K562 (cell line): ENCODE data around the gene DHX29. TPM values are rescaled to one million over a fixed set of nuclear protein-coding genes. Genes with fewer than 3 reads are reported as not detected.

ENCODE experiments used
- ATF1 ChIP-seq, 2 experiments: fragments of 450-650 bp in 1 of 2; IDR thresholded peaks; 2 replicates each; pipeline ENCODE4 v1.6.1; 2016; ENCODE audit warnings: missing compliant biosample characterization in 1 of 2, missing genetic modification characterization in 1 of 2
- CSDE1 ChIP-seq, 2 experiments: fragments of 450-650 bp; IDR thresholded peaks; 2 replicates each; pipeline ENCODE4 v1.6.1; 2016; ENCODE audit warnings: mild to moderate bottlenecking in 1 of 2
- DIDO1 ChIP-seq: fragments of 450-650 bp; IDR thresholded peaks from 2 replicates; pipeline ENCODE4 v1.6.1; 2016; ENCODE audit warnings: low read depth, missing biosample characterization, missing genetic modification characterization
- GATA2 ChIP-seq: sonication (generic); formaldehyde crosslinking; IDR thresholded peaks from 2 replicates; pipeline ENCODE4 v1.4.0; 2020; ENCODE audit warnings: mild to moderate bottlenecking, missing genetic modification reagents
- GTF2E2 ChIP-seq: fragments of 200-800 bp; sonication (Bioruptor generic); IDR thresholded peaks from 2 replicates; pipeline ENCODE4 v1.6.1; 2016; ENCODE audit warnings: missing genetic modification characterization, missing compliant biosample characterization
- HSF4 ChIP-seq: fragments of 250-450 bp; sonication (Bioruptor Pico); IDR thresholded peaks from 2 replicates; pipeline ENCODE4 v2.1.2; 2022; ENCODE audit warnings: mild to moderate bottlenecking, moderate library complexity, borderline replicate concordance
- IFI16 ChIP-seq: fragments of 250-450 bp; sonication (Bioruptor Pico); IDR thresholded peaks from 2 replicates; pipeline ENCODE4 v2.1.2; 2022; ENCODE audit warnings: mild to moderate bottlenecking, inconsistent platforms
- MLLT1 ChIP-seq, 2 experiments: fragments of 450-650 bp; IDR thresholded peaks; 2 replicates each; pipeline ENCODE4 v1.6.1; 2016
- RCOR1 ChIP-seq, 2 experiments: IDR thresholded peaks; 2 replicates each; pipeline ENCODE4 v1.6.1; 2012; ENCODE audit warnings: low read depth in 2 of 2, low read length in 2 of 2, borderline replicate concordance in 1 of 2, improper control_type of control experiment in 1 of 2
- TEAD2 ChIP-seq: fragments of 450-650 bp; IDR thresholded peaks from 2 replicates; pipeline ENCODE4 v1.6.1; 2016; ENCODE audit warnings: missing genetic modification characterization, control low read depth, missing compliant biosample characterization
- ZBTB40 ChIP-seq, 2 experiments: fragments of 450-650 bp in 1 of 2; sonication (generic) in 1 of 2; formaldehyde crosslinking in 1 of 2; IDR thresholded peaks; 2 replicates each; pipeline versions ENCODE4 v1.7.1 to v1.9.0; 2016 to 2022; ENCODE audit warnings: inconsistent platforms in 1 of 2, mild to moderate bottlenecking in 1 of 2, missing genetic modification reagents in 1 of 2
- ZFP30 ChIP-seq: fragments of 250-450 bp; sonication (Bioruptor Pico); IDR thresholded peaks from 2 replicates; pipeline ENCODE4 v1.8.0; 2022; ENCODE audit warnings: moderate library complexity, mild to moderate bottlenecking, inconsistent platforms, borderline replicate concordance
- ZNF12 ChIP-seq: sonication (generic); formaldehyde crosslinking; IDR thresholded peaks from 2 replicates; pipeline ENCODE4 v1.4.0; 2020; ENCODE audit warnings: mild to moderate bottlenecking, missing genetic modification reagents
- polyA plus RNA-seq, 8 experiments: library from polyadenylated mRNA; depleted of rRNA in 4 of 8; stranded (reverse) in 5 of 8; unstranded in 3 of 8; fragments of >200 nt; fragmentation: Nextera tagmentation in 2 of 8; fragmentation: Illumina TruSeq in 1 of 8; extraction: Ambion mirVana in 2 of 8; extraction: Trizol in 1 of 8; gene quantifications; 2 replicates each; pipeline versions ENCODE4 v1.2.1 to v1.2.3, GENCODE V29; 2011 to 2014; ENCODE audit warnings: inconsistent platforms in 1 of 8, missing spikeins in 1 of 8
- total RNA-seq, 7 experiments: library from RNA; depleted of rRNA in 6 of 7; stranded (reverse); fragments of >200 nt in 6 of 7; fragmentation: Illumina TruSeq in 2 of 7; extraction: Trizol in 2 of 7; gene quantifications; 2 replicates each; pipeline versions ENCODE4 v1.2.1 to v1.2.3, GENCODE V29; 2011 to 2021; ENCODE audit warnings: low replicate concordance in 1 of 7
- TF ChIP-seq, protein P1 (sequence below): IDR thresholded peaks from 2 replicates; pipeline ENCODE4 v1.6.1; 2011; ENCODE audit not compliant: insufficient read length; ENCODE audit errors: extremely low read depth

Gene DHX29
- total and polyA plus RNA-seq, 9 of the 15 experiments (the other 6 are each of a cell fraction or from before 2014, with no cell fraction given), result 7.5 to 42.1 (median 25.0) TPM

DNA sequence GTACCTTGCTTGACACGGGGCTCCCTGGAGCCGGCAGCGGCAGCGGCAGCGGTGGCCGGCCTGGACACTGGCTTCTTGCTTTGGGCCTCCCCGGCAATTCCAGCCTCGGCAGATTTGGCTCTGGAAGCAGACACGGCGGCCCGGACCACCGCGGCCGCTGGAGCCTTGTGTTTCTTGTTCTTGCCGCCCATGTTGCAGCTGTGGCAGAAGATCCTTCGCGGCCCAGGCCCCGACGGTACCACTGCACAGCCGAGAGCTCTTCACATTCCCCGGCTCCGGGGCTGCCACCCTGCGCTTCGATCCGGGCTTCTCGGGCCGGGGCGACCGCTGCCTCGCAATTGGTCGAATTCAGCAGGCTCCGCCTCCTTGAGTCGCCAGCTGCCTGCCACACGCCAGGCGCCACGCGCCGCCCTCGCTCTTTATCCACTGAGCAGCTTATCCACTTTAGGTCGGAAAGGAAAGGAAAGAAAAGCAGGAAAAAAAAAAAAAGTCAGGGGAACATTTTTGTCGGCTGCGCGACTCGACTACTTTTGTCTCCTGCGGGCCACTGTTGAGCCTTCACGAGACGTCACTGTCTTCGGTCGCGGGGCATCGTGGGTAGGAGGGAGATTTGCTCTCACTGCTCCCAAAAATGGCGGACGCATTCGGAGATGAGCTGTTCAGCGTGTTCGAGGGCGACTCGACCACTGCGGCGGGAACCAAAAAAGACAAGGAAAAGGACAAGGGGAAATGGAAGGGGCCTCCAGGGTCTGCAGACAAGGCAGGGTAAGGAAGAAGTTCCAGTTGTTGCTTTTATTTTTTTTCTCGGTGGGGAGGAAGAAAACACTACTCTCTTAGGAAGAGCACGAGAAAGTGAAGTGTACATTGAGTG is at the start of gene DHX29, which contains the start of gene MTREX (continued):
- TF ChIP-seq MLLT1 (IDR thresholded peaks at IDR 0.05) (peak in 1 of 2 experiments; percentile 72; a peak in 1 of 4 replicates), ZNF12 (CRISPR knock-in tag) (0 out of 2 replicates have a peak, but pooled peaks have one; percentile 17), GTF2E2 (tag) (peak; percentile 95), HSF4 (CRISPR knock-in tag) (no peak), GATA2 (no peak), CSDE1 (IDR thresholded peaks at IDR 0.05) (0 out of 4 replicates have a peak, but pooled peaks of 1 of the 2 experiments have one; percentile 47), IFI16 (CRISPR knock-in tag) (no peak), TEAD2 (tag) (no peak), ZBTB40 (IDR thresholded peaks at IDR 0.05) (peak; percentile 63), ZBTB40 (CRISPR knock-in tag; IDR thresholded peaks at IDR 0.05) (no peak), DIDO1 (tag) (0 out of 2 replicates have a peak, but pooled peaks have one; percentile 66), RCOR1 (IDR thresholded peaks at IDR 0.05; ENCODE audit: borderline replicate concordance in 1 of 2, low read depth in 2 of 2, low read length in 2 of 2) (peak in 1 of 2 experiments; percentile 13; a peak in 1 of 4 replicates), ZFP30 (CRISPR knock-in tag) (no peak), ATF1 (CRISPR knock-in tag; IDR thresholded peaks at IDR 0.05) (no peak), ATF1 (tag; IDR thresholded peaks at IDR 0.05) (peak; percentile 97)
- TF ChIP-seq, protein P1, sequence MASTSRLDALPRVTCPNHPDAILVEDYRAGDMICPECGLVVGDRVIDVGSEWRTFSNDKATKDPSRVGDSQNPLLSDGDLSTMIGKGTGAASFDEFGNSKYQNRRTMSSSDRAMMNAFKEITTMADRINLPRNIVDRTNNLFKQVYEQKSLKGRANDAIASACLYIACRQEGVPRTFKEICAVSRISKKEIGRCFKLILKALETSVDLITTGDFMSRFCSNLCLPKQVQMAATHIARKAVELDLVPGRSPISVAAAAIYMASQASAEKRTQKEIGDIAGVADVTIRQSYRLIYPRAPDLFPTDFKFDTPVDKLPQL, result no peak
